ENCODE data around the gene WDR72. TPM values are rescaled to one million over a fixed set of nuclear protein-coding genes. Genes with fewer than 3 reads are reported as not detected.

The WDR72 gene
- total and polyA plus RNA-seq, 2 of the 8 experiments (the other 6 are each of a cell fraction or from before 2014, with no cell fraction given): 1.2 to 1.9 TPM

GRCh38 chr15:53665930-53666329 is 93.5 kb downstream of the WDR72 start:
- Histone ChIP-seq H2BK20ac (ENCODE audit: low read length) (no peak overlapping the region), H3K79me2 (ENCODE audit: control insufficient read depth in 1 of 2, insufficient read depth in 2 of 2, low read length in 2 of 2) (no peaks in the 10 kb centered on the region), H4K20me1 (replicated peaks in 1 of 2; ENCODE audit: control insufficient read depth in 1 of 2, insufficient read depth in 2 of 2, low read length in 2 of 2) (no peaks in the 10 kb centered on the region), H3K4me1 (replicated peaks in 1 of 4; ENCODE audit: control insufficient read depth in 3 of 4, insufficient read depth in 4 of 4, low read length in 3 of 4) (no peaks in the 10 kb centered on the region), H4K5ac (ENCODE audit: insufficient read length, low read depth, low read length) (no peak overlapping the region), H3K18ac (ENCODE audit: extremely low read depth, low read length) (no peak overlapping the region), H4K91ac (replicated peaks; ENCODE audit: insufficient read length, low read length) (no peak overlapping the region), H2BK120ac (replicated peaks; ENCODE audit: low read depth, low read length) (no peak overlapping the region), H2AFZ (ENCODE audit: low read length) (no peak overlapping the region), H3K4me2 (ENCODE audit: insufficient read depth in 1 of 2, low read depth in 2 of 2, low read length in 2 of 2) (no peak overlapping the region), H3K4ac (replicated peaks; ENCODE audit: insufficient read length, low read depth, low read length) (no peak overlapping the region), H2AK5ac (ENCODE audit: low read depth, low read length) (no peak overlapping the region), H3K36me3 (ENCODE audit: control insufficient read depth in 2 of 4, insufficient read depth in 4 of 4, low read length in 3 of 4) (no peaks in the 10 kb centered on the region), H3K9me3 (ENCODE audit: insufficient read depth in 2 of 2, low read depth in 1 of 2, low read length in 1 of 2) (no peaks in the 10 kb centered on the region), H3K79me1 (ENCODE audit: low read depth, low read length) (no peaks in the 10 kb centered on the region), H3K14ac (ENCODE audit: insufficient read length) (no peak overlapping the region), H2BK5ac (ENCODE audit: low read depth, low read length) (no peak overlapping the region), H3K4me3 (ENCODE audit: extremely low read depth in 1 of 4, insufficient read depth in 2 of 4, low read depth in 3 of 4, low read length in 4 of 4) (no peak overlapping the region), H2BK15ac (ENCODE audit: low read length) (no peak overlapping the region), H3K27me3 (replicated peaks in 1 of 4; ENCODE audit: control insufficient read depth in 3 of 4, extremely low read depth in 1 of 4, insufficient read depth in 3 of 4, low read length in 3 of 4) (no peaks in the 10 kb centered on the region), H4K8ac (ENCODE audit: extremely low read depth, insufficient read depth, low read length) (no peak overlapping the region), H3K56ac (replicated peaks; ENCODE audit: insufficient read length, low read depth, low read length) (no peak overlapping the region), H3K9ac (replicated peaks in 1 of 4; ENCODE audit: extremely low read depth in 1 of 4, low read depth in 3 of 4, low read length in 3 of 4) (no peak overlapping the region), H3K23me2 (ENCODE audit: low read depth, low read length) (no peaks in the 10 kb centered on the region), H3K27ac (ENCODE audit: low read depth, low read length) (no peak overlapping the region), H2BK12ac (ENCODE audit: low read depth, low read length) (no peak overlapping the region), H3K23ac (ENCODE audit: insufficient read length) (no peak overlapping the region)
- FAIRE-seq (no peak), DNase-seq (ENCODE audit: low read depth in 1 of 2, low spot score in 2 of 2) (no peak)
- ChIA-PET POLR2A (ENCODE audit: partially characterized antibody) (no interaction called here), CTCF (ENCODE audit: partially characterized antibody) (interaction anchor here (0.7 to 0.9 kb wide), 2 partner anchors 63 to 887 kb away, joined by 3 to 4 read pairs; no protein-coding TSS in a partner anchor)
- 89% methylated on average over 4 of the region's 4 CpGs; no CpG with 5 or more reads in 1 of the 2 experiments for WGBS, 2 experiments (ENCODE audit: extremely low coverage in 1 of 2, insufficient coverage in 1 of 2, insufficient read length in 1 of 2, insufficient replicate concordance in 2 of 2, low coverage in 1 of 2, low lambda C conversion rate in 2 of 2, missing lambda C conversion rate in 1 of 2)
- TF ChIP-seq POU5F1 (IDR thresholded peaks at IDR 0.05; ENCODE audit: low read depth, low read length) (no peak), TBP (IDR thresholded peaks at IDR 0.05; ENCODE audit: low read depth, low read length) (no peak), TAF1 (IDR thresholded peaks at IDR 0.05; ENCODE audit: low read depth, low read length) (no peak), RAD21 (IDR thresholded peaks at IDR 0.05 in 1 of 2, conservative IDR thresholded peaks at IDR 0.05 in 1 of 2; ENCODE audit: low read depth in 2 of 2, low read length in 2 of 2) (no peak), USF2 (IDR thresholded peaks at IDR 0.05; ENCODE audit: low read length) (no peak), SIN3A (conservative IDR thresholded peaks at IDR 0.05 in 1 of 2, IDR thresholded peaks at IDR 0.05 in 1 of 2; ENCODE audit: low read depth in 1 of 2, low read length in 2 of 2) (no peak), KDM5A (IDR thresholded peaks at IDR 0.05; ENCODE audit: low read length) (no peak), GABPA (IDR thresholded peaks at IDR 0.05; ENCODE audit: borderline replicate concordance, insufficient read depth, low read length) (no peak), CHD2 (IDR thresholded peaks at IDR 0.05; ENCODE audit: low read length) (no peak), CHD1 (IDR thresholded peaks at IDR 0.05; ENCODE audit: low read depth, low read length) (no peak), BACH1 (IDR thresholded peaks at IDR 0.05; ENCODE audit: low read length) (no peak), TAF7 (optimal IDR thresholded peaks at IDR 0.05; ENCODE audit: borderline replicate concordance, low read depth, low read length) (no peak), SIX5 (IDR thresholded peaks at IDR 0.05; ENCODE audit: low read depth, low read length) (no peak), YY1 (IDR thresholded peaks at IDR 0.05; ENCODE audit: low read depth, low read length) (no peak)
